ENCODE results near the gene OPCML.

OPCML gene

DNA sequence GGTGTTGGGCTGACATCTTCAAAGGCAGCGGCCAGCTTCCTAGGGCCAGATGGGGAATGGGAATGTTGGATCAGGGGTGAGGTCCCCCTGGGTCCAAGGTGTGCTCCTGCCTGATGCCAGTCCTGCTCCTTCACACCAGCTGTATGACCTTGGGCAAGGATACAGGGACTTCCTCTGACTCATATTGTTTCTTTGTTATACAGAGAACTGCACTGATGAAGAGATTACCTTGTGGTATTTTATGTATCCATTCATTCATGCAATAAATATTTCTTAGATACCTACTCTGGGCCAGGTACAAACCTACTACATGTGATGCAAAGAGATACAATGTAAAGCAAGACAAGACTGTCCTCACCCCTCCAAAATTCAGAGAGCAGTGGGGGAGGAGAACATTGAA is 3.9 kb upstream of the OPCML start:
- no peak for DNase-seq

- no peak for DNase-seq
These were observed 904 bp upstream of the OPCML start for GRCh38 chr11:133533205-133533604.

GRCh38 chr11:133531458-133531857 is 843 bp downstream of the OPCML start:
- DNase-seq, result no peak

GRCh38 chr11:133530501-133530835 is 1.8 kb downstream of the OPCML start:
- no peak for DNase-seq

DNA sequence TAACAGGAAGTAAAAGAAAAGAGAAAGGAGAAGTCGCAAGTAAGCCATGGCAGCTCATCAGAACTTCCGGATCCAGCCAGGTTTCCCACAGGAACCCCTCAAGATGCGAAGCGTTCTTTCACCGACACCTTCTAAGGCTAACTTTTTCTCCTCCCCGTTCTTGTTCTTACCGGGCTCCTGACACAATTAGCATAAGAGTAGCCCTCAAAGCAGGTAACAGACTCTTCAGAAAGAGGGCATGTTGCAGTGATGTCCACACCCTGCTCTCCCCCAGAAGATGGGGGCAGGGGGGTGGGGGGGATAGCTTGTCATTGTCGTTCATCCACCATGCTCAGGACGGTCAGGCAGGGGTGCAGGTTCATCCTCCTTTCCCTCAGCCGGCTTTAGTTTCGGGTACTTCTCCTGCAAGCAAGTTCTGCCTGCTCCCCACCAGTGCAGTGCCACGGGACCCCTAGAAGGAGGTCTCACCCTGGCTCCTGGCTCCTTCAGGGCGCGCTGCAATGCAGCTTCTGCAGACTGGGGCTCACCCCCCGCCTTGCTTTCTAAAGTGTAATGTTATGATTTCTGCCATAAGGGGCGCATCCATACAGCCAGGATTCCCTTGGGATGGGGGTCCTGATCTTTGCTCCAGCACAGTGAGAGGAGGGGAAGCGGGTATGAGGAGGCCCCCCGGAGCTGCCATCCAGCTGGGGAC is 2.3 kb downstream of the OPCML start:
- DNase-seq, result no peak

DNA sequence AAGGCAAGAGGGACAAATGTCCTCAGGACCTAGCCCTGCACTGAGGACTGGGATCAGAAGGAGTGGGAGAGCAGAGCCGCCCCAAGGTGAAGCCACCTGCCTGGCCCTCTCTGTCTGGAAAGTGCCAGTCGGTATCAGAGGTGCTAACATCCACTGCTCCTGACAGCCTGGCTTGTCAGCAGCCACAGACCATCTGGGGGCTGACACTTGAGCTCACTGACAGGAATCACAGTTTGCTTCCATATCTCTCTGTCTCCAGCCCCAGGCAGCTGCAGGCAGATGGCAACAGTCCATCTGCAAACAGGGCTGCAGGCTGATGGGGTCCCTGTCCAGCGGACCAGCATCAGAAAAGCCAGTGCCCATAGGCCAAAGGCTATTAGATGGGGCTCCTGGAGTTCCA is 5.5 kb downstream of the OPCML start:
- DNase-seq, result no peak

DNA sequence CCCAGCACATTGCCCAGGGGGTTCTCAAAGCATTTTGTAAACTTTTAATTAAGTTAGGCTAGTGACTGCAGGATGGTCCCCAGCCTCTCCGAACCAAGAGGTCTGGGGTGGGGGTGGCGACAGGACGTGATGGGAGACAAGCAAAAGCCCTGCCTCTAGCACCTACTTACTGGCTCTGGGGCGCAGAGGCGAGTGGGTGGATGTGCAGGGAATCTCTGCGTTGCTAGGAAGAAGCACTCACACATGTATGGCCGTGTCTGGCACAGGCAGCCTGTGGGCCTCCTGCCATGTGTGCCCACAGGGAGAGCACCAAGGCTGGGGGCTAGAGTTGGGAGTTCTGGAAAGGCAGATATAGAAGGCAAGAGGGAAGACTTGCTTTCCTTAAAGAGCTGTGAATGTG is 6.3 kb downstream of the OPCML start:
- no peak for DNase-seq

GRCh38 chr11:133524488-133524887 is 7.8 kb downstream of the OPCML start:
- DNase-seq, result no peak

GRCh38 chr11:133522344-133522743 is 10.0 kb downstream of the OPCML start:
- no peak for DNase-seq

DNA sequence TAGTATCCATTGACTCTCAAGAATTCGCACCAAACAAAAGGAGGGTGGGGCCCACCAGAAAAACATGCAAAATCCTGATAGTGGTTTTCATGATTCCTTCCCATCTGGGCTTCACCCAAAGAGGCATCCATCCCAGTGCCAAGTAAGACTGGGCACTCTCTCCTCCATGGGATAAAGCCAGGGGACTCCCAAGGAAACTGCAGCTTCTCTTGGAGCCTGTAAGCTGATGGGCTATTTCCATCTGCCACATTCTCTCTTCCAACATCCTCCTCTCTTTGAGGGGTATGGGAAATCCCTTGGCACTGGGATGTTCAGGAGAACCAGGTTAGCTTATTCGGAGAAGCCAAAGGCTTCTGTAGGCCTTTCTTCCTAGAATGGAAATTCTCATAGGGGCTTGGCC is 10.8 kb downstream of the OPCML start:
- no peak for DNase-seq

GRCh38 chr11:133520707-133521106 is 11.6 kb downstream of the OPCML start:
- DNase-seq, result no peak

DNA sequence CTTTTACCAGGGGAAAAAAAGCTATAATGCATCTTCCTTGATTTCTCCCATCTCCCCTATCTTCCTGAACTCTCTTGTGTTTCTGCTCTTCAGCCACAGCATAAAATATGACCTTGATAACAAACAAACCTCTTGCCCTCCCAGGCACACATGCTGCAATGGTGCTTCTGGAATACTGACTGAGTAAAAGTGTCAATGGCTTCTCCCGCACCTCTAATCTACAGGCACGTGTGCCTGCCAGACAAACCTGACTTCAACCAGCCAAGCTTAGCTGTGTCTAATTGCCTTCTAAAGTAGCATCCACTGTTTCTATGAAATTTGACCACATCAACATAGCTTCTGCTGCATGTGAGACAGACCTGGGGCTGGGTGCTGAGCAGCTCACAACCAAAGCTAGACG is 12.7 kb downstream of the OPCML start:
- no peak for DNase-seq

- DNase-seq, result no peak
These were observed 13.5 kb downstream of the OPCML start for GRCh38 chr11:133518702-133519264.

- DNase-seq, result no peak
These were observed 15.5 kb downstream of the OPCML start for GRCh38 chr11:133516845-133517244.

DNA sequence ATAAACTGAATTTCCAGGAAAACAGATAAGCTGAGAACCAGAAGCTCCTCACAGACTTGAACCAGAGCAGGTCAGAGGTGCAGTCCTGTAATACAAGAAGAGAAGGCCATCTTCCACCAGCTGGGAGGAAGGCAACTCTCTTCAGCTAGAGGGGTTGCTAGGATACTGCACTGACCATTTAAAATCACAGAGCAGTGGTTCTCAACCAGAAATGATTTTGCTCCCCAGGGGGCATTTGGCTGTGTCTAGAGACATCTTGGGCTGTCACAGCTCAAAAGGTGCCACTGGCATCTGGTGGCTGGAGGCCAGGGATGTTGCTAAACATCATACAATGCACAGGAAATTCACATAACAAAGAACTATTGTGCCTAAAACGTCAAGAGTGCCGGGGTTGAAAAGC is 17.2 kb downstream of the OPCML start:
- DNase-seq, result no peak

DNA sequence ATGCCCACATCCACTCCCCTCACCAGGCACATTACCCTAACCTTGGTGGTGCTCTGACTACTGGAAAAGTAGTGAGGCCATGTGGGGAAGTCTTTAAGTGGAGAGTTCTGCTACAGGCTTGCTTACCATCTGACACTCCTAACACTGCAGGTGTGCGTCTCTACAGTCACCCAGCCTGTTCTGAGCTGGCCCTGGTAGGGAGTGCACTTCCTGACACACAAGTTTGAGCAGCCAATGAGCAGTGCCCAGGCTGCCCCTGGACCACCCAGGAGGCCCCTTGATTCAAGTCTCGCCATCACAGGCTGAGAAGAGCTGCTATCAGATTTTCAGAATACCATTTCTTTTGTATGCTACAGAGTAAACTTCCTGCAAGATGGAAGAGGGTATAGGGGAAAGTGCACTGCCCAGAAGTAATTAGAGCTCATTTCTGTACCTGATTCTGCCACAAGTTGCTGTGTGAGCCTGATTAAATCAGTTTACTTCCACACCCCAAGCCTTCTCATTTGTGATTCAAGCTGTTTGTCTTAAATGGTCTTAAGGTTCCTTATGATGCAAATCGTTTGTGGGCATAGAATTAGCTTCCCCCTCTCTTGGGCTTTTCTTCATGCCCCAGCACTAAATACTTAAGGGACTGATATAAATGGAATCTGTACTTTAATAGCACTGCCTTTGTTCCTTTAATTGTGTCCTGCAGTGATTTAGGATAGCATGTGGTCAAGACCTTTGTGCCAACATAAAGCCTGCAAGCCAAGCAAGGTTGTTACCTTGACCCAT is 22.2 kb downstream of the OPCML start:
- DNase-seq, result no peak

DNA sequence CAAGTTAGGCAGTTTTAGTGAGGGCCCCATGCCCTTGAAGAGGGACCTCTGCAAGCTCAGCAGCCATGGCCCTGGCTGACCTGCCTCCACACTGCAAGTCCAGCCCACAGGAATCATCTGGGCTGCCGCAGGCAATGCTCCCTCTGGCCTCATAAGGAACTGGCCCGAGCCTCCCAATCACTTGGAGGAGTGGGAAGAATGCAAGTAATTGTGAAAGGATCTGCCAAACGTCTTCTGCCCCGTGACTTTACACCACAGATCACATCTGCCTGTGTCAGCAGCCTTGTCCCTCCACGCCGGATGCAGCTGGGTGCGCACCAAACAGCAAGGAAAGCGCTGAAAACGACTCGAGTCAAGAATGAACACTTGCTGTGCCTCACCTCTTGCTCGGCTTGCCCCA is 23.8 kb downstream of the OPCML start:
- no peak for DNase-seq

- DNase-seq, result no peak
These were observed 25.1 kb downstream of the OPCML start for GRCh38 chr11:133507185-133507584.

GRCh38 chr11:133506551-133507094 is 25.7 kb downstream of the OPCML start:
- DNase-seq, result no peak

DNA sequence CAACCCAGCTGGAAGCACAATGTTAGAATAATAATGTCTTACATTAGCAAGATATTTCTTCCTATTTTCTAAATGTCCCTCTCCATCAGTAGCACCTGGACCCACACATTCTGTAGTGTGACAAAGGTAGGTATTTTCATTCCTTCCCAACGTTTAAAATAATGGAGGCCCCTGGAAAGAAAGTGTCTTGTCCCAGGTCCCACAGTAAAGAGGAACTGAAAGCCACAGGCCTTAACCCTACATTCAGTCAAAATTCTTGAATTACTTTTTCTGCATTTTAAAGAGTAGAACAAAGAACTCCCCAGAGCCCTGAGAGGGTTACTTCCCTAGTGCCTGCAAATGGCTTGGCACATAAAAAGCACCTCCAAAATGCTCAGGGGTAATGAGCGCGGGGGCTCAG is 26.3 kb downstream of the OPCML start:
- DNase-seq, result no peak

DNA sequence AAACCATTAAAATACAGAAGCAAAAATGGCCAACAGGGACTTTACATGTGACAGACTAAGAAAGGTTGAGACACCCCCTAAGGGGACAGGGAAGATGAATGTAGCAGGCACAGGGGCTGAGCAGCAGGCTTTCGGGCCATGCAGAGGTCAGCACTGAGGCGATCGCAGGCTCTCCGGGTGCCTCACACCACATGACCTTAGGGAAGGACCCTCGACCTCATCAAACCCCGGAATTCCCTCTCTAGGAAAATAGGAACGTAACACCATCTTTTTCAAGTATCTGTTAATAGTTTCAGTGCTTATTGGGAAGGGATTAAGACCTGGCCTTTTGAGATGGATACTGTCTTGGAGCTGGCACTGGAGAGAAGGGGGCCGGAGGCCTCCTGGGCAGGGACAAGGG is 27.4 kb downstream of the OPCML start:
- no peak for DNase-seq

DNA sequence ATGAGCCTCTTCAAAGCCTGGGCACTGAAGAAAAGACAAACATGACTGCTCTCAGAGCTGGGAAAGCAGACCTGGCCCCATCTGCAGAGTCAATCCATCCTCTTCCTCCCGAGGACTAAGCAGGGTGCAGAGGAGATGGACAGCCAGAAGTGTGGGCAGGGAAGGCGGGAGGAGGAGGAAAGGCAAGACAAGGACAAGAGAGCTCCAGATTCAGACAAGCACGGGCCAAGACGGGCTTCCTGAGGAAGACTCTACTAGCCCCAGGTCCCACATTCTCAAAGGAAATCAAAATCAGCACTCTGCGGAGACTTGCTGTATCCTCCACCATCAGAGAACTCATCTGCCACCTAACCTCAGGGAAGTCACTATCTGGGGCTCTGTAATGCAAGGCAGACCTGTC is 28.5 kb downstream of the OPCML start:
- DNase-seq, result no peak

DNA sequence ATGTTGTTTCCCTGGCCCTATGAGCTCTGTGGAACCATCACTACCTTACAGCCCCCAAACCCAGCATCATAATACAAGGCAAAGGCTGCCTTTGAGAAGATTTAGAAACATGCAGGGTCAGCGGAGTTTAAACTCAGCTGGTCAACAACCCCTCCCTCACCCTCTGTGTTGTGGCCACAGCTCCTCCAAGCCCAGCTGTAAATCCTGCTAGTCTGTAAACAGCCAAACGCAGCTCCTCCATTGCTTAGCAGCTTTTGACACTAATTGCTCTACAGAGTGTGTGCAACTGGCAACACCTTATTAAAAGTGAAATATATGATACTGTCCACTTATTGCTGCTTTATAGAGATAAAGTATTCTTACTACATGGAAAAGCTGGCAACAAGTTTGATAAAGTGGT is 29.1 kb downstream of the OPCML start:
- no peak for DNase-seq
